Stimulated activated CD4-positive, alpha-beta T cell treated with anti-CD3 and anti-CD28 coated beads, TNF-alpha, amount 100 ng/mL, for 24 hours (primary cell): ENCODE measurements around the gene ECEL1.
"Not testable (repeated sequence)": the region's sequence is repeated elsewhere in the genome, so short reads cannot be mapped to it uniquely, and the experiment has no call there.

Source experiments
- DNase-seq, 3 experiments: peaks; one replicate each; pipeline ENCODE4 v3.0.0-alpha.2; 2020; ENCODE audit warnings: low read depth in 3 of 3

ECEL1 gene

GRCh38 chr2:232441922-232442321 lies 45.7 kb downstream of the ECEL1 start:
- not testable (repeated sequence) for DNase-seq

GRCh38 chr2:232441147-232441651 lies 46.4 kb downstream of the ECEL1 start:
- DNase-seq, result no peak

GRCh38 chr2:232440220-232441018 lies 47.2 kb downstream of the ECEL1 start:
- DNase-seq, result peak; percentile 77 to 88 (median 83)

GRCh38 chr2:232439758-232440135 lies 47.9 kb downstream of the ECEL1 start:
- no peak for DNase-seq

GRCh38 chr2:232438951-232439757 lies 48.5 kb downstream of the ECEL1 start:
- DNase-seq, result peak in 1 of 3 experiments; percentile 48

GRCh38 chr2:232438091-232438490 lies 49.5 kb downstream of the ECEL1 start:
- DNase-seq, result no peak

- DNase-seq, result no peak
Measured at GRCh38 chr2:232437195-232437571, 50.5 kb downstream of the ECEL1 start.

- no peak for DNase-seq
Measured at GRCh38 chr2:232436381-232437194, 51.0 kb downstream of the ECEL1 start.

GRCh38 chr2:232435805-232436204 lies 51.8 kb downstream of the ECEL1 start:
- DNase-seq, result no peak

GRCh38 chr2:232435375-232435648 lies 52.3 kb downstream of the ECEL1 start:
- no peak for DNase-seq

GRCh38 chr2:232434563-232435374 lies 52.9 kb downstream of the ECEL1 start:
- DNase-seq, result no peak

GRCh38 chr2:232434091-232434490 lies 53.5 kb downstream of the ECEL1 start:
- DNase-seq, result no peak

- not testable (repeated sequence) for DNase-seq
Measured at GRCh38 chr2:232433622-232434021, 54.0 kb downstream of the ECEL1 start.

GRCh38 chr2:232432598-232433184 lies 54.9 kb downstream of the ECEL1 start:
- no peak for DNase-seq

GRCh38 chr2:232431705-232432590 lies 55.7 kb downstream of the ECEL1 start:
- no peak for DNase-seq
